SK-N-SH treated with all-trans-retinoic acid at 6 μM for 48 hours (cell line): Measurements from ENCODE around the gene PLCH2.

ENCODE experiments used
- ATAC-seq: fragments of 200-7000 bp; cut with Tn5 transposase; 3 replicates; pipeline ENCODE4 v1.9.1; 2020; ENCODE audit warnings: mild to moderate bottlenecking, moderate library complexity
- CSDC2 ChIP-seq: fragments of 250-450 bp; sonication (Bioruptor Pico); IDR thresholded peaks from 2 replicates; pipeline ENCODE4 v1.5.0; 2020; ENCODE audit warnings: mild to moderate bottlenecking, moderate library complexity
- ESRRG ChIP-seq: fragments of 250-450 bp; sonication (Bioruptor Pico); IDR thresholded peaks from 2 replicates; pipeline ENCODE4 v1.6.1; 2021; ENCODE audit warnings: mild to moderate bottlenecking
- OSR1 ChIP-seq: fragments of 250-450 bp; sonication (Bioruptor Pico); IDR thresholded peaks from 2 replicates; pipeline ENCODE4 v1.8.0; 2022; ENCODE audit warnings: moderate library complexity, mild to moderate bottlenecking, inconsistent platforms
- PPARA ChIP-seq: fragments of 250-450 bp; sonication (Bioruptor Pico); IDR thresholded peaks from 2 replicates; pipeline ENCODE4 v1.5.0; 2020; ENCODE audit warnings: mild to moderate bottlenecking, borderline replicate concordance
- SNAI2 ChIP-seq: fragments of 250-450 bp; sonication (Bioruptor Pico); IDR thresholded peaks from 2 replicates; pipeline ENCODE4 v1.5.0; 2020; ENCODE audit warnings: mild to moderate bottlenecking, moderate library complexity
- TCF4 ChIP-seq: fragments of 250-450 bp; sonication (Bioruptor Pico); IDR thresholded peaks from 2 replicates; pipeline ENCODE4 v1.8.0; 2021; ENCODE audit warnings: mild to moderate bottlenecking, moderate library complexity, borderline replicate concordance
- TOX ChIP-seq: fragments of 250-450 bp; sonication (Bioruptor Pico); IDR thresholded peaks from 2 replicates; pipeline ENCODE4 v1.8.0; 2021; ENCODE audit warnings: mild to moderate bottlenecking, moderate library complexity, borderline replicate concordance
- ZC3H10 ChIP-seq: fragments of 250-450 bp; sonication (Bioruptor Pico); IDR thresholded peaks from 2 replicates; pipeline ENCODE4 v1.5.1; 2021; ENCODE audit warnings: mild to moderate bottlenecking, moderate library complexity
- ZFP3 ChIP-seq: fragments of 250-450 bp; sonication (Bioruptor Pico); IDR thresholded peaks from 2 replicates; pipeline ENCODE4 v1.5.0; 2020; ENCODE audit warnings: mild to moderate bottlenecking, moderate library complexity
- ZNF565 ChIP-seq: fragments of 450-650 bp; formaldehyde crosslinking; conservative IDR thresholded peaks from 2 replicates; pipeline ENCODE4 v1.5.0; 2020; ENCODE audit warnings: low read depth, mild to moderate bottlenecking, moderate library complexity
- ZNF70 ChIP-seq: fragments of 450-650 bp; formaldehyde crosslinking; IDR thresholded peaks from 2 replicates; pipeline ENCODE4 v1.5.0; 2020; ENCODE audit warnings: mild to moderate bottlenecking, moderate library complexity
- ZNF8 ChIP-seq: fragments of 450-650 bp; formaldehyde crosslinking; IDR thresholded peaks from 2 replicates; pipeline ENCODE4 v1.5.0; 2020; ENCODE audit warnings: mild to moderate bottlenecking, moderate library complexity
- TF ChIP-seq, protein P1 (sequence below): fragments of 250-450 bp; sonication (Bioruptor Pico); IDR thresholded peaks from 2 replicates; pipeline ENCODE4 v1.5.1; 2020; ENCODE audit warnings: low read depth, mild to moderate bottlenecking, moderate library complexity
- TF ChIP-seq, protein P2 (sequence below): fragments of 250-450 bp; sonication (Bioruptor Pico); IDR thresholded peaks from 2 replicates; pipeline ENCODE4 v1.8.0; 2021; ENCODE audit warnings: low read depth, mild to moderate bottlenecking, moderate library complexity, borderline replicate concordance
- TF ChIP-seq, protein P3 (sequence below): fragments of 250-450 bp; sonication (Bioruptor Pico); IDR thresholded peaks from 2 replicates; pipeline ENCODE4 v1.5.0; 2020; ENCODE audit warnings: mild to moderate bottlenecking, moderate library complexity

PLCH2 gene

DNA sequence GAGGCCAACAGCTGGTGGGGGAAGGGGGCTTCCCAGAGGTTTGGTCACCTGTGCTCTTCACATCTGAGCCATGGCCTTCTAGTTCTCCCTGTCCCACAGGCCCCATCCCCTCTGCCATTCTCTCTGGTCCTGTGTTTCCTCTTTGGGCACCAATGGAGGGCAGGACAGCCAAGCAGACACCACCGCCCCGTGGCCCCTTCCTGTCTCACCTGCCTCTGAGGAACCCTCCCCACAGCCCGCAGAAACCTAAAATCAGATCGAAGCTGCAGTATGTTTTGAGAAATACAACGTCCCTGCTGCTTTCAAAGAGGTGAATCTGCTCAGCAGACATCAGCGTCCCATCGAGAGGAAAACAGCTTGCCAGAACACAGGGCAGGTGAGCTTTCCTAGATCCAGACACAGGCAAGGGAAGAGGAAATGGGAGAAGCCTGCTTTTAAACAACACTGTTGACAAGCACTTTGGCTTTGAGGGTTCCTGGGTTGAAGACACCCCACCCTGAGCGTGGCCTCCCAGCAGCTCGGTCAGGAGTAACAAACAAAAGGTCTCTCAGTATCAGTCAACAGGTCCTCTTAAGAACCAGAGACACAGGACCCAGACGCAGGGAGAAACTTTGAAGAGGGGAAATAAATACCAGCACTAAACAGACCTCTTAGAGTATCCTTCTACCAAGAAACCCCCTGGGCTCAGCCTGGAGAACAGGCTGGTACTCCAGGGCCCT is 48.0 kb downstream of the PLCH2 start:
- TF ChIP-seq TOX (CRISPR knock-in tag) (no peak), ZC3H10 (CRISPR knock-in tag) (no peak), PPARA (CRISPR knock-in tag) (no peak), ZFP3 (no peak)
- no peak for ATAC-seq

DNA sequence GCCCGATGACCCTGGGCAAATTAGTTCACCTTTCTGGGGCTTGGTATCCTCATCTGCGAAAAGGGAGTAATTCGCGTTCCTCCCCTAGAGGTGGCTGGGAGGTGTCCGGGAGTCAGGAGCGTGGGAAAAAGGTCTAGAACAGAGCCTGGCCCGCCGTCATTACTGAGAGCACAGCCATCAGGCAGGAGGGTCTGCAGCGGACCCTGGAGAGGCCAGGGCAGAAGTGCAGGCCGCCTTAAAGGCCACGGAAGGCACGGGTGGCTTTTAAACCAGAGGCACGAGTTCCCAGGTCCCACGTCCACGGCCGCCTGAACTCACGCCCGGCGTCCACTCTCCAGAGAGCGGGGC is 49.5 kb downstream of the PLCH2 start:
- ATAC-seq, result 0 out of 3 replicates have a peak, but pooled peaks have one; percentile 1

DNA sequence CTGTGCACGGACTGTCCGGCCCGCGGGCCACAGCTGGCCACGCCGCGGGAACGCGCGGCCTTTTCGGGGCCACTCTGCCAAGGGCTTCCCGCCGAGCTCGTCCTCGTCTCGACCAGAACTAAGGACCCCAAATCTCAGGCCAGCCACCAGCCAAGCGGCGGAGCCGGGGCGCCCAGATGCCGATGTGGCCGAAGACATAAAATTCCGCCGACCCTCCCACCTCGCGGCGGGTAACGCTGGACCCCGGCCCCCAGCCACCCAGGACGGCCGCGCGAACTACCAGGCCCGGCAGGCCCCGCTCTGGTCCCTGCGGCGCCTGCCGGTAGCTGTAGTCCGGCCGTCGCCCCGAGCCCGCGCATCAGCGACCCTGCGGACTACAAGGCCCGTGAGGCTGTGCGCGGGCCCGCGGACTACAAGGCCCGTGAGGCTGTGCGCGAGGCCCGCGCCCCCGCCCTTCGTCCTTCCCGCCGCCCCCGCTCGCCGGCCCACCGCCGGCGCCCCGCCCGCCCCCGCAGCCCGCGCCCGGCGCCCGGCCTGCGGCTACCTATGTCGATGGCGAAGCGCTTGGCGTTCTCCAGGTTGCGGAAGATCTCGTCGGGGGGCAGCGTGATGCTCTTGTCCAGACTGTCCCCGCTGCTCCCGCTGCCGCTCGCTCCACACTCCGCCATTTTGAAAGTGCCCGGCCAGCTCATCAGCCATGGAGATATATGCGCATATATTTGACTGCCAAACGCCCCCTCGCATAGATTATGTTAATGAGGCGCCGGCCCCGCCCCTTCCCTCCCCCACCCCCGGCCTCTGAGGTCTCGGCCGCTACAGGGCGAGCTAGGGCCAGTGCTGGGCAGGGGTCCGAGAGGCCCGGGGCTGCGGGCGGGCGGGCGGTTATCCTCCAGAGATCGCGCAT is 50.1 kb downstream of the PLCH2 start, which contains the start of gene PANK4:
Gene PANK4 (minus strand): TSS at position 677 of the 904 bp plus-strand sequence. CDS start 9 bp downstream, at position 668.
- ATAC-seq, result peak; percentile 97

More for the DNA sequence above, 49.5 kb downstream of the PLCH2 start:
- TF ChIP-seq, protein P1, sequence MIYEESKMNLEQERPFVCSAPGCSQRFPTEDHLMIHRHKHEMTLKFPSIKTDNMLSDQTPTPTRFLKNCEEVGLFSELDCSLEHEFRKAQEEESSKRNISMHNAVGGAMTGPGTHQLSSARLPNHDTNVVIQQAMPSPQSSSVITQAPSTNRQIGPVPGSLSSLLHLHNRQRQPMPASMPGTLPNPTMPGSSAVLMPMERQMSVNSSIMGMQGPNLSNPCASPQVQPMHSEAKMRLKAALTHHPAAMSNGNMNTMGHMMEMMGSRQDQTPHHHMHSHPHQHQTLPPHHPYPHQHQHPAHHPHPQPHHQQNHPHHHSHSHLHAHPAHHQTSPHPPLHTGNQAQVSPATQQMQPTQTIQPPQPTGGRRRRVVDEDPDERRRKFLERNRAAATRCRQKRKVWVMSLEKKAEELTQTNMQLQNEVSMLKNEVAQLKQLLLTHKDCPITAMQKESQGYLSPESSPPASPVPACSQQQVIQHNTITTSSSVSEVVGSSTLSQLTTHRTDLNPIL (CRISPR knock-in tag), result no peak
- TF ChIP-seq, protein P2, sequence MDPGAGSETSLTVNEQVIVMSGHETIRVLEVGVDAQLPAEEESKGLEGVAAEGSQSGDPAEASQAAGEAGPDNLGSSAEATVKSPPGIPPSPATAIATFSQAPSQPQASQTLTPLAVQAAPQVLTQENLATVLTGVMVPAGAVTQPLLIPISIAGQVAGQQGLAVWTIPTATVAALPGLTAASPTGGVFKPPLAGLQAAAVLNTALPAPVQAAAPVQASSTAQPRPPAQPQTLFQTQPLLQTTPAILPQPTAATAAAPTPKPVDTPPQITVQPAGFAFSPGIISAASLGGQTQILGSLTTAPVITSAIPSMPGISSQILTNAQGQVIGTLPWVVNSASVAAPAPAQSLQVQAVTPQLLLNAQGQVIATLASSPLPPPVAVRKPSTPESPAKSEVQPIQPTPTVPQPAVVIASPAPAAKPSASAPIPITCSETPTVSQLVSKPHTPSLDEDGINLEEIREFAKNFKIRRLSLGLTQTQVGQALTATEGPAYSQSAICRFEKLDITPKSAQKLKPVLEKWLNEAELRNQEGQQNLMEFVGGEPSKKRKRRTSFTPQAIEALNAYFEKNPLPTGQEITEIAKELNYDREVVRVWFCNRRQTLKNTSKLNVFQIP (CRISPR knock-in tag), result no peak
- TF ChIP-seq, protein P3, sequence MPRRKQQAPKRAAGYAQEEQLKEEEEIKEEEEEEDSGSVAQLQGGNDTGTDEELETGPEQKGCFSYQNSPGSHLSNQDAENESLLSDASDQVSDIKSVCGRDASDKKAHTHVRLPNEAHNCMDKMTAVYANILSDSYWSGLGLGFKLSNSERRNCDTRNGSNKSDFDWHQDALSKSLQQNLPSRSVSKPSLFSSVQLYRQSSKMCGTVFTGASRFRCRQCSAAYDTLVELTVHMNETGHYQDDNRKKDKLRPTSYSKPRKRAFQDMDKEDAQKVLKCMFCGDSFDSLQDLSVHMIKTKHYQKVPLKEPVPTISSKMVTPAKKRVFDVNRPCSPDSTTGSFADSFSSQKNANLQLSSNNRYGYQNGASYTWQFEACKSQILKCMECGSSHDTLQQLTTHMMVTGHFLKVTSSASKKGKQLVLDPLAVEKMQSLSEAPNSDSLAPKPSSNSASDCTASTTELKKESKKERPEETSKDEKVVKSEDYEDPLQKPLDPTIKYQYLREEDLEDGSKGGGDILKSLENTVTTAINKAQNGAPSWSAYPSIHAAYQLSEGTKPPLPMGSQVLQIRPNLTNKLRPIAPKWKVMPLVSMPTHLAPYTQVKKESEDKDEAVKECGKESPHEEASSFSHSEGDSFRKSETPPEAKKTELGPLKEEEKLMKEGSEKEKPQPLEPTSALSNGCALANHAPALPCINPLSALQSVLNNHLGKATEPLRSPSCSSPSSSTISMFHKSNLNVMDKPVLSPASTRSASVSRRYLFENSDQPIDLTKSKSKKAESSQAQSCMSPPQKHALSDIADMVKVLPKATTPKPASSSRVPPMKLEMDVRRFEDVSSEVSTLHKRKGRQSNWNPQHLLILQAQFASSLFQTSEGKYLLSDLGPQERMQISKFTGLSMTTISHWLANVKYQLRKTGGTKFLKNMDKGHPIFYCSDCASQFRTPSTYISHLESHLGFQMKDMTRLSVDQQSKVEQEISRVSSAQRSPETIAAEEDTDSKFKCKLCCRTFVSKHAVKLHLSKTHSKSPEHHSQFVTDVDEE, result no peak

More for the DNA sequence above, 50.1 kb downstream of the PLCH2 start, which contains the start of gene PANK4:
- no peak for TF ChIP-seq ZNF8 (CRISPR knock-in tag)
- TF ChIP-seq, protein P2 (CRISPR knock-in tag), result no peak
- TF ChIP-seq ZNF565 (CRISPR knock-in tag), result no peak
- no peak for TF ChIP-seq ZNF70 (CRISPR knock-in tag)
- no peak for TF ChIP-seq ESRRG (CRISPR knock-in tag)
- peak; percentile 90 for TF ChIP-seq ZFP3
- TF ChIP-seq OSR1 (CRISPR knock-in tag), result no peak
- TF ChIP-seq CSDC2 (CRISPR knock-in tag), result peak; percentile 94
- TF ChIP-seq TOX (CRISPR knock-in tag), result no peak
- TF ChIP-seq, protein P1 (CRISPR knock-in tag), result no peak
- TF ChIP-seq SNAI2 (CRISPR knock-in tag), result peak; percentile 90
- no peak for TF ChIP-seq TCF4 (CRISPR knock-in tag)
- TF ChIP-seq, protein P3, result peak; percentile 98
